Measurements from ENCODE around the gene RHOD.
A peak's percentile ranks its signal among the peaks of the same experiment; 100 is the strongest.

RHOD gene

GRCh38 chr11:67024410-67024809, 32.2 kb upstream of the RHOD start:
- Mint-ChIP-seq H3K9me3 (no peaks in the 10 kb centered on the region), H3K4me3 (peak overlapping the region; percentile 72), H3K4me1 (peaks cover 21% of the 10 kb centered on the region), H3K27ac (ENCODE audit: low read depth) (no peak overlapping the region), H3K27me3 (peaks cover 9% of the 10 kb centered on the region), H3K36me3 (ENCODE audit: insufficient read depth) (peaks cover 3% of the 10 kb centered on the region)
- ATAC-seq (replicated peaks; ENCODE audit: extremely low read depth, poor library complexity, severe bottlenecking) = peak; percentile 81
- DNase-seq (ENCODE audit: low spot score in 2 of 2) = peak in 1 of 2 donors; percentile 49

- ATAC-seq (replicated peaks; ENCODE audit: extremely low read depth, poor library complexity, severe bottlenecking) = no peak
- H3K4me1 Mint-ChIP-seq = peaks cover 21% of the 10 kb centered on the region
- H3K9me3 Mint-ChIP-seq = no peaks in the 10 kb centered on the region
- DNase-seq (ENCODE audit: low spot score in 2 of 2) = no peak
- H3K27ac Mint-ChIP-seq (ENCODE audit: low read depth) = no peak overlapping the region
- peak overlapping the region; percentile 72 for H3K4me3 Mint-ChIP-seq
- peaks cover 9% of the 10 kb centered on the region for H3K27me3 Mint-ChIP-seq
- peaks cover 3% of the 10 kb centered on the region for H3K36me3 Mint-ChIP-seq (ENCODE audit: insufficient read depth)
Observed at GRCh38 chr11:67024966-67025365, 31.7 kb upstream of the RHOD start.

- Mint-ChIP-seq H3K9me3 (no peaks in the 10 kb centered on the region), H3K4me3 (no peak overlapping the region), H3K27ac (ENCODE audit: low read depth) (no peak overlapping the region), H3K36me3 (ENCODE audit: insufficient read depth) (peaks cover 3% of the 10 kb centered on the region), H3K27me3 (peaks cover 9% of the 10 kb centered on the region), H3K4me1 (peaks cover 21% of the 10 kb centered on the region)
- ATAC-seq (replicated peaks; ENCODE audit: extremely low read depth, poor library complexity, severe bottlenecking) = no peak
- DNase-seq (ENCODE audit: low spot score in 2 of 2) = no peak
Observed at GRCh38 chr11:67025750-67026149, 30.9 kb upstream of the RHOD start.

- ATAC-seq (replicated peaks; ENCODE audit: extremely low read depth, poor library complexity, severe bottlenecking) (no peak), DNase-seq (ENCODE audit: low spot score in 2 of 2) (no peak)
- H3K27ac Mint-ChIP-seq (ENCODE audit: low read depth) = no peak overlapping the region
- H3K4me3 Mint-ChIP-seq = no peak overlapping the region
- peaks cover 3% of the 10 kb centered on the region for H3K36me3 Mint-ChIP-seq (ENCODE audit: insufficient read depth)
- no peaks in the 10 kb centered on the region for H3K9me3 Mint-ChIP-seq
- H3K27me3 Mint-ChIP-seq = peaks cover 10% of the 10 kb centered on the region
- H3K4me1 Mint-ChIP-seq = peaks cover 21% of the 10 kb centered on the region
Observed at GRCh38 chr11:67026941-67027340, 29.7 kb upstream of the RHOD start.

GRCh38 chr11:67027483-67027930, 29.1 kb upstream of the RHOD start:
- H3K4me3 Mint-ChIP-seq = no peak overlapping the region
- no peak for ATAC-seq (replicated peaks; ENCODE audit: extremely low read depth, poor library complexity, severe bottlenecking)
- peaks cover 14% of the 10 kb centered on the region for H3K27me3 Mint-ChIP-seq
- H3K4me1 Mint-ChIP-seq = peaks cover 21% of the 10 kb centered on the region
- no peak overlapping the region for H3K27ac Mint-ChIP-seq (ENCODE audit: low read depth)
- peaks cover 3% of the 10 kb centered on the region for H3K36me3 Mint-ChIP-seq (ENCODE audit: insufficient read depth)
- no peak for DNase-seq (ENCODE audit: low spot score in 2 of 2)
- no peaks in the 10 kb centered on the region for H3K9me3 Mint-ChIP-seq

- ATAC-seq (replicated peaks; ENCODE audit: extremely low read depth, poor library complexity, severe bottlenecking) = no peak
Observed at GRCh38 chr11:67027943-67028542, 28.6 kb upstream of the RHOD start.

GRCh38 chr11:67029146-67029545, 27.5 kb upstream of the RHOD start:
- no peak overlapping the region for H3K27ac Mint-ChIP-seq (ENCODE audit: low read depth)
- ATAC-seq (replicated peaks; ENCODE audit: extremely low read depth, poor library complexity, severe bottlenecking) (no peak), DNase-seq (ENCODE audit: low spot score in 2 of 2) (no peak)
- H3K27me3 Mint-ChIP-seq = peaks cover 23% of the 10 kb centered on the region
- peaks cover 15% of the 10 kb centered on the region for H3K4me1 Mint-ChIP-seq
- H3K9me3 Mint-ChIP-seq = no peaks in the 10 kb centered on the region
- H3K36me3 Mint-ChIP-seq (ENCODE audit: insufficient read depth) = peaks cover 3% of the 10 kb centered on the region
- H3K4me3 Mint-ChIP-seq = no peak overlapping the region

More at GRCh38 chr11:67027943-67028542, 28.6 kb upstream of the RHOD start:
- peaks cover 17% of the 10 kb centered on the region for H3K27me3 Mint-ChIP-seq
- H3K27ac Mint-ChIP-seq (ENCODE audit: low read depth) = no peak overlapping the region
- H3K9me3 Mint-ChIP-seq = no peaks in the 10 kb centered on the region
- H3K4me1 Mint-ChIP-seq = peaks cover 21% of the 10 kb centered on the region
- DNase-seq (ENCODE audit: low spot score in 2 of 2) = no peak
- H3K4me3 Mint-ChIP-seq = no peak overlapping the region
- H3K36me3 Mint-ChIP-seq (ENCODE audit: insufficient read depth) = peaks cover 3% of the 10 kb centered on the region

GRCh38 chr11:67030976-67031375, 25.7 kb upstream of the RHOD start:
- no peak overlapping the region for H3K27ac Mint-ChIP-seq (ENCODE audit: low read depth)
- no peak for DNase-seq (ENCODE audit: low spot score in 2 of 2)
- H3K4me1 Mint-ChIP-seq = no peaks in the 10 kb centered on the region
- no peaks in the 10 kb centered on the region for H3K36me3 Mint-ChIP-seq (ENCODE audit: insufficient read depth)
- no peak overlapping the region for H3K4me3 Mint-ChIP-seq
- H3K27me3 Mint-ChIP-seq = peaks cover 23% of the 10 kb centered on the region
- no peaks in the 10 kb centered on the region for H3K9me3 Mint-ChIP-seq
- no peak for ATAC-seq (replicated peaks; ENCODE audit: extremely low read depth, poor library complexity, severe bottlenecking)

- Mint-ChIP-seq H3K27ac (ENCODE audit: low read depth) (no peak overlapping the region), H3K36me3 (ENCODE audit: insufficient read depth) (no peaks in the 10 kb centered on the region), H3K27me3 (peaks cover 23% of the 10 kb centered on the region), H3K4me1 (no peaks in the 10 kb centered on the region), H3K4me3 (no peak overlapping the region), H3K9me3 (no peaks in the 10 kb centered on the region)
- no peak for ATAC-seq (replicated peaks; ENCODE audit: extremely low read depth, poor library complexity, severe bottlenecking)
- DNase-seq (ENCODE audit: low spot score in 2 of 2) = no peak
Observed at GRCh38 chr11:67031791-67032561, 24.7 kb upstream of the RHOD start.

- no peaks in the 10 kb centered on the region for H3K4me1 Mint-ChIP-seq
- no peak overlapping the region for H3K27ac Mint-ChIP-seq (ENCODE audit: low read depth)
- no peak for ATAC-seq (replicated peaks; ENCODE audit: extremely low read depth, poor library complexity, severe bottlenecking)
- no peak for DNase-seq (ENCODE audit: low spot score in 2 of 2)
- H3K36me3 Mint-ChIP-seq (ENCODE audit: insufficient read depth) = no peaks in the 10 kb centered on the region
- peaks cover 23% of the 10 kb centered on the region for H3K27me3 Mint-ChIP-seq
- no peak overlapping the region for H3K4me3 Mint-ChIP-seq
- no peaks in the 10 kb centered on the region for H3K9me3 Mint-ChIP-seq
Observed at GRCh38 chr11:67032830-67033551, 23.7 kb upstream of the RHOD start.

- Mint-ChIP-seq H3K9me3 (no peaks in the 10 kb centered on the region), H3K36me3 (ENCODE audit: insufficient read depth) (no peaks in the 10 kb centered on the region), H3K4me1 (no peaks in the 10 kb centered on the region), H3K4me3 (no peak overlapping the region), H3K27ac (ENCODE audit: low read depth) (no peak overlapping the region), H3K27me3 (peaks cover 23% of the 10 kb centered on the region)
- ATAC-seq (replicated peaks; ENCODE audit: extremely low read depth, poor library complexity, severe bottlenecking) (no peak), DNase-seq (ENCODE audit: low spot score in 2 of 2) (no peak)
Observed at GRCh38 chr11:67033661-67034166, 22.9 kb upstream of the RHOD start.

- Mint-ChIP-seq H3K4me1 (no peaks in the 10 kb centered on the region), H3K36me3 (ENCODE audit: insufficient read depth) (no peaks in the 10 kb centered on the region), H3K9me3 (no peaks in the 10 kb centered on the region), H3K27ac (ENCODE audit: low read depth) (no peak overlapping the region), H3K4me3 (no peak overlapping the region), H3K27me3 (peaks cover 23% of the 10 kb centered on the region)
- no peak for DNase-seq (ENCODE audit: low spot score in 2 of 2)
- ATAC-seq (replicated peaks; ENCODE audit: extremely low read depth, poor library complexity, severe bottlenecking) = no peak
Observed at GRCh38 chr11:67034350-67034749, 22.3 kb upstream of the RHOD start.

Measured in central memory CD8-positive, alpha-beta T cell (primary cell).